Measurements from ENCODE around the gene FAM117B.
A peak's percentile ranks its signal among the peaks of the same experiment; 100 is the strongest.
"Not testable (repeated sequence)": the region's sequence is repeated elsewhere in the genome, so short reads cannot be mapped to it uniquely, and the experiment has no call there.

The FAM117B gene

GRCh38 chr2:202786842-202787241, 152.1 kb downstream of the FAM117B start:
- DNase-seq (ENCODE audit: extremely low spot score, insufficient read length, low read depth): no peak
- no peak for FAIRE-seq

- DNase-seq (ENCODE audit: extremely low spot score, insufficient read length, low read depth): no peak
- no peak for FAIRE-seq
These were observed 155.9 kb downstream of the FAM117B start for GRCh38 chr2:202790676-202791075.

GRCh38 chr2:202797944-202798343, 163.2 kb downstream of the FAM117B start:
- FAIRE-seq (no peak), DNase-seq (ENCODE audit: extremely low spot score, insufficient read length, low read depth) (no peak)

- DNase-seq (ENCODE audit: extremely low spot score, insufficient read length, low read depth); FAIRE-seq: not testable (repeated sequence)
These were observed 171.1 kb downstream of the FAM117B start for GRCh38 chr2:202805911-202806310.

GRCh38 chr2:202807431-202808138, 172.8 kb downstream of the FAM117B start:
- not testable (repeated sequence) for FAIRE-seq; DNase-seq (ENCODE audit: extremely low spot score, insufficient read length, low read depth)

- no peak for FAIRE-seq
- DNase-seq (ENCODE audit: extremely low spot score, insufficient read length, low read depth): no peak
These were observed 174.0 kb downstream of the FAM117B start for GRCh38 chr2:202808754-202809153.

GRCh38 chr2:202813387-202813786, 178.6 kb downstream of the FAM117B start:
- no peak for FAIRE-seq
- no peak for DNase-seq (ENCODE audit: extremely low spot score, insufficient read length, low read depth)

GRCh38 chr2:202814226-202814625, 179.5 kb downstream of the FAM117B start:
- FAIRE-seq (peak; percentile 12), DNase-seq (ENCODE audit: extremely low spot score, insufficient read length, low read depth) (no peak)

GRCh38 chr2:202815548-202816360, 181.0 kb downstream of the FAM117B start:
- FAIRE-seq (no peak), DNase-seq (ENCODE audit: extremely low spot score, insufficient read length, low read depth) (no peak)

- FAIRE-seq (no peak), DNase-seq (ENCODE audit: extremely low spot score, insufficient read length, low read depth) (no peak)
These were observed 183.0 kb downstream of the FAM117B start for GRCh38 chr2:202817771-202818170.

- DNase-seq (ENCODE audit: extremely low spot score, insufficient read length, low read depth) (no peak), FAIRE-seq (no peak)
These were observed 183.6 kb downstream of the FAM117B start for GRCh38 chr2:202818321-202818720.

Data from GM18507 (cell line).